Cardiac muscle cell (in vitro differentiated cells and primary cell): ENCODE data around the gene VOPP1. TPM values are rescaled to one million over a fixed set of nuclear protein-coding genes. Genes with fewer than 3 reads are reported as not detected.
A peak's percentile ranks its signal among the peaks of the same experiment; 100 is the strongest.

Experiments
- DNase-seq, 2 donors: peaks; one replicate each; pipeline versions ENCODE4 v3.0.0 to v3.0.0-alpha.2; 2010 to 2017; ENCODE audit warnings: low read depth in 1 of 2, low spot score in 1 of 2
- H3K27ac ChIP-seq: fragments of 200-600 bp; sonication (generic); 2 replicates; pipeline ENCODE4 v1.5.1; 2016
- H3K27me3 ChIP-seq: fragments of 200-600 bp; sonication (generic); 2 replicates; pipeline ENCODE4 v1.6.0; 2016; ENCODE audit warnings: control low read depth
- H3K36me3 ChIP-seq: fragments of 200-600 bp; sonication (generic); 2 replicates; pipeline ENCODE4 v1.5.1; 2016; ENCODE audit warnings: control low read depth
- H3K4me1 ChIP-seq: fragments of 200-600 bp; sonication (generic); 2 replicates; pipeline ENCODE4 v1.8.1; 2017; ENCODE audit warnings: low read depth, mild to moderate bottlenecking, mixed run types
- H3K4me3 ChIP-seq: fragments of 200-600 bp; sonication (generic); 2 replicates; pipeline ENCODE4 v1.5.1; 2016; ENCODE audit warnings: mild to moderate bottlenecking
- H3K9me3 ChIP-seq: fragments of 200-600 bp; sonication (generic); 2 replicates; pipeline ENCODE4 v1.5.1; 2017; ENCODE audit warnings: low read depth, mild to moderate bottlenecking, control low read depth
- CTCF ChIP-seq: IDR thresholded peaks from 2 replicates; pipeline ENCODE4 v1.5.1; 2012; ENCODE audit warnings: low read depth, mild to moderate bottlenecking, low read length
- polyA plus RNA-seq: library from polyadenylated mRNA; unstranded; fragments of >200 nt; fragmentation: Nextera tagmentation; extraction: Ambion mirVana; gene quantifications from 2 replicates; pipeline ENCODE4 v1.2.1, GENCODE V29; 2016
- total RNA-seq: library from RNA; depleted of rRNA; stranded (reverse); fragments of >200 nt; gene quantifications from 2 replicates; pipeline ENCODE4 v1.2.3, GENCODE V29; 2016

The VOPP1 gene
- total and polyA plus RNA-seq, 2 experiments from 2014 or later = 9.6 to 19.3 TPM

- Histone ChIP-seq H3K4me3 (no peak overlapping the region), H3K4me1 (no peaks in the 10 kb centered on the region), H3K36me3 (no peaks in the 10 kb centered on the region), H3K27me3 (no peaks in the 10 kb centered on the region), H3K27ac (no peak overlapping the region), H3K9me3 (no peaks in the 10 kb centered on the region)
- no peak for TF ChIP-seq CTCF
- DNase-seq = no peak
These were observed 16.3 kb downstream of the VOPP1 start for GRCh38 chr7:55556031-55556430.

GRCh38 chr7:55555160-55555559 lies 17.1 kb downstream of the VOPP1 start:
- H3K27ac ChIP-seq = no peak overlapping the region
- H3K4me3 ChIP-seq = no peak overlapping the region
- H3K27me3 ChIP-seq = no peaks in the 10 kb centered on the region
- no peaks in the 10 kb centered on the region for H3K9me3 ChIP-seq
- no peak for TF ChIP-seq CTCF
- no peaks in the 10 kb centered on the region for H3K36me3 ChIP-seq
- no peaks in the 10 kb centered on the region for H3K4me1 ChIP-seq
- no peak for DNase-seq

GRCh38 chr7:55554038-55554437 lies 18.3 kb downstream of the VOPP1 start:
- TF ChIP-seq CTCF = no peak
- no peaks in the 10 kb centered on the region for H3K9me3 ChIP-seq
- H3K27me3 ChIP-seq = no peaks in the 10 kb centered on the region
- H3K36me3 ChIP-seq = no peaks in the 10 kb centered on the region
- H3K4me1 ChIP-seq = no peaks in the 10 kb centered on the region
- no peak overlapping the region for H3K4me3 ChIP-seq
- DNase-seq = no peak
- H3K27ac ChIP-seq = no peak overlapping the region

GRCh38 chr7:55553024-55553345 lies 19.3 kb downstream of the VOPP1 start:
- TF ChIP-seq CTCF = no peak
- no peaks in the 10 kb centered on the region for H3K27me3 ChIP-seq
- no peak for DNase-seq
- no peaks in the 10 kb centered on the region for H3K36me3 ChIP-seq
- no peaks in the 10 kb centered on the region for H3K9me3 ChIP-seq
- no peak overlapping the region for H3K27ac ChIP-seq
- H3K4me1 ChIP-seq = no peaks in the 10 kb centered on the region
- H3K4me3 ChIP-seq = no peak overlapping the region

GRCh38 chr7:55552320-55553023 lies 19.8 kb downstream of the VOPP1 start:
- H3K4me3 ChIP-seq = no peak overlapping the region
- peak in 1 of 2 donors; percentile 82 for DNase-seq
- H3K36me3 ChIP-seq = no peaks in the 10 kb centered on the region
- H3K4me1 ChIP-seq = no peaks in the 10 kb centered on the region
- no peak overlapping the region for H3K27ac ChIP-seq
- no peaks in the 10 kb centered on the region for H3K27me3 ChIP-seq
- TF ChIP-seq CTCF = no peak
- H3K9me3 ChIP-seq = no peaks in the 10 kb centered on the region
